CD14-positive monocyte (primary cell): ENCODE results near the gene CLDN10. TPM values are rescaled to one million over a fixed set of nuclear protein-coding genes. Genes with fewer than 3 reads are reported as not detected.

Experiments
- DNase-seq, 3 donors: peaks; one replicate each; pipeline ENCODE4 v3.0.0-alpha.2; 2011 to 2022
- H2AFZ ChIP-seq: 2 replicates; pipeline ENCODE4 v1.6.0; 2012; ENCODE audit warnings: mild to moderate bottlenecking, low read depth, low read length, inconsistent platforms; ENCODE audit not compliant: insufficient read depth, poor library complexity, severe bottlenecking
- H3K27ac ChIP-seq, 2 donors: 1 replicate in 1 of 2; 2 replicates in 1 of 2; pipeline ENCODE4 v1.5.1; 2012 to 2013; ENCODE audit warnings: low read length in 2 of 2, control low read depth in 1 of 2, inconsistent platforms in 1 of 2, low read depth in 1 of 2, mild to moderate bottlenecking in 1 of 2
- H3K27me3 ChIP-seq, 2 donors: one replicate each; pipeline versions ENCODE4 v1.6.0 to v1.6.1; 2011 to 2013; ENCODE audit warnings: low read length in 2 of 2; ENCODE audit not compliant: control insufficient read depth in 2 of 2, insufficient read depth in 2 of 2
- H3K36me3 ChIP-seq, 2 donors: replicated peaks in 1 of 2; 1 replicate in 1 of 2; 2 replicates in 1 of 2; pipeline versions ENCODE4 v1.5.1 to v1.6.1; 2012 to 2013; ENCODE audit warnings: low read length in 2 of 2, control low read depth in 1 of 2, inconsistent platforms in 1 of 2, mild to moderate bottlenecking in 1 of 2; ENCODE audit not compliant: insufficient read depth in 2 of 2, control insufficient read depth in 1 of 2
- H3K4me1 ChIP-seq, 2 donors: 1 replicate in 1 of 2; 2 replicates in 1 of 2; pipeline versions ENCODE4 v1.5.1 to v1.6.1; 2012 to 2013; ENCODE audit warnings: low read length in 2 of 2, control low read depth in 1 of 2, inconsistent platforms in 1 of 2, mild to moderate bottlenecking in 1 of 2, moderate library complexity in 1 of 2; ENCODE audit not compliant: insufficient read depth in 2 of 2, control insufficient read depth in 1 of 2
- H3K4me2 ChIP-seq: replicated peaks from 2 replicates; pipeline ENCODE3; 2012; ENCODE audit warnings: low read length, moderate library complexity, mild to moderate bottlenecking; ENCODE audit not compliant: poor library complexity, severe bottlenecking; ENCODE audit errors: extremely low read depth
- H3K4me3 ChIP-seq, 3 experiments: fragments of 200-600 bp in 1 of 3; sonication (generic) in 1 of 3; replicated peaks in 1 of 3; 1 replicate in 2 of 3; 2 replicates in 1 of 3; pipeline ENCODE4 v1.5.1; 2011 to 2013; ENCODE audit warnings: low read length in 3 of 3, mild to moderate bottlenecking in 3 of 3, control low read depth in 2 of 3, low read depth in 2 of 3, inconsistent platforms in 1 of 3, moderate library complexity in 1 of 3
- H3K79me2 ChIP-seq: 2 replicates; pipeline ENCODE4 v1.6.0; 2012; ENCODE audit warnings: mild to moderate bottlenecking, control low read depth, inconsistent platforms, low read length, moderate library complexity; ENCODE audit not compliant: insufficient read depth
- H3K9ac ChIP-seq: 2 replicates; pipeline ENCODE4 v1.6.0; 2017; ENCODE audit warnings: low read length, mild to moderate bottlenecking; ENCODE audit not compliant: insufficient read depth, poor library complexity, severe bottlenecking
- H3K9me3 ChIP-seq, 2 donors: replicated peaks in 1 of 2; 1 replicate in 1 of 2; 2 replicates in 1 of 2; pipeline versions ENCODE4 v1.5.1 to v1.6.1; 2012 to 2013; ENCODE audit warnings: low read length in 2 of 2, control low read depth in 1 of 2; ENCODE audit not compliant: control insufficient read depth in 1 of 2, insufficient read depth in 1 of 2
- H4K20me1 ChIP-seq: 2 replicates; pipeline ENCODE4 v1.6.0; 2012; ENCODE audit warnings: mild to moderate bottlenecking, low read length, control low read depth, moderate library complexity; ENCODE audit not compliant: insufficient read depth
- H3K27ac Mint-ChIP-seq, 7 donors: one replicate each; pipeline ENCODE4 v1.8.0; 2020; ENCODE audit warnings: mild to moderate bottlenecking in 7 of 7, mixed read lengths in 7 of 7, moderate library complexity in 6 of 7, inconsistent platforms in 2 of 7
- H3K27me3 Mint-ChIP-seq, 3 donors: one replicate each; pipeline ENCODE4 v1.8.0; 2021 to 2022; ENCODE audit warnings: low read depth in 3 of 3, mild to moderate bottlenecking in 3 of 3, mixed read lengths in 3 of 3, moderate library complexity in 3 of 3, inconsistent platforms in 1 of 3
- H3K36me3 Mint-ChIP-seq, 2 donors: one replicate each; pipeline ENCODE4 v1.8.0; 2020; ENCODE audit warnings: mixed read lengths in 2 of 2, inconsistent platforms in 1 of 2, mild to moderate bottlenecking in 1 of 2
- H3K4me1 Mint-ChIP-seq: one replicate; pipeline ENCODE4 v1.8.0; 2020; ENCODE audit warnings: mild to moderate bottlenecking, mixed read lengths
- H3K4me3 Mint-ChIP-seq, 2 donors: one replicate each; pipeline ENCODE4 v1.8.0; 2020; ENCODE audit warnings: mild to moderate bottlenecking in 2 of 2, mixed read lengths in 2 of 2, moderate library complexity in 1 of 2
- H3K9me3 Mint-ChIP-seq, 7 donors: one replicate each; pipeline ENCODE4 v1.8.0; 2020 to 2022; ENCODE audit warnings: mixed read lengths in 7 of 7, mild to moderate bottlenecking in 6 of 7, moderate library complexity in 6 of 7, inconsistent platforms in 2 of 7
- CTCF ChIP-seq: fragments of 200-600 bp; IDR thresholded peaks from one replicate; pipeline ENCODE4 v1.8.0; 2022; ENCODE audit warnings: antibody characterized with exemption, mild to moderate bottlenecking
- WGBS: methylation state at CpG from one replicate; pipeline ENCODE4 v1.1.5; 2013; ENCODE audit warnings: missing lambda C conversion rate; ENCODE audit not compliant: insufficient coverage; 5-methylcytosine and 5-hydroxymethylcytosine counted together
- intact Hi-C, 2 donors: fragments of 100-400 bp; cut with micrococcal nuclease; formaldehyde crosslinking; loops; one replicate each; pipeline versions ENCODE4 v1.15.0 to v1.15.1; 2023
- polyA plus RNA-seq, 3 donors: library from polyadenylated mRNA; depleted of rRNA in 1 of 3; unstranded in 2 of 3; stranded (reverse) in 1 of 3; fragments of 300-500 nt in 2 of 3; fragments of >200 nt in 1 of 3; fragmentation: Illumina TruSeq in 2 of 3; gene quantifications; 1 replicate in 2 of 3; 2 replicates in 1 of 3; pipeline ENCODE4 v1.2.3, GENCODE V29; 2012 to 2021

CLDN10 gene
- polyA plus RNA-seq, 3 donors = 0.35 TPM; not detected in 2

GRCh38 chr13:95605448-95606125 lies 53.1 kb downstream of the CLDN10 start:
- TF ChIP-seq CTCF = no peak
- Histone ChIP-seq H3K9ac (no peak overlapping the region), H3K27ac (no peak overlapping the region), H3K4me2 (no peak overlapping the region), H3K36me3 (no peaks in the 10 kb centered on the region), H4K20me1 (no peaks in the 10 kb centered on the region), H2AFZ (no peak overlapping the region), H3K27me3 (no peaks in the 10 kb centered on the region), H3K4me3 (no peak overlapping the region), H3K79me2 (no peaks in the 10 kb centered on the region), H3K9me3 (peaks cover 0 to 6% of the 10 kb centered on the region in 2 donors), H3K4me1 (peaks cover 4 to 7% of the 10 kb centered on the region in 2 donors)
- intact Hi-C loops = no loop called here
- Mint-ChIP-seq H3K36me3 (no peaks in the 10 kb centered on the region), H3K4me3 (no peak overlapping the region), H3K27me3 (peaks cover 2 to 5% (median 3%) of the 10 kb centered on the region in 3 donors), H3K9me3 (peaks cover 0 to 8% (median 2%) of the 10 kb centered on the region in 7 donors), H3K27ac (no peak overlapping the region), H3K4me1 (peaks cover 2% of the 10 kb centered on the region)
- WGBS = 83% methylated on average over 1 of the region's 3 CpGs
- DNase-seq = no peak

GRCh38 chr13:95607366-95607765 lies 54.8 kb downstream of the CLDN10 start:
- no peak overlapping the region for H3K27ac ChIP-seq
- H3K4me1 ChIP-seq = peaks cover 4 to 7% of the 10 kb centered on the region in 2 donors
- Mint-ChIP-seq H3K9me3 (peaks cover 0 to 8% (median 2%) of the 10 kb centered on the region in 7 donors), H3K27me3 (peaks cover 0 to 5% (median 2%) of the 10 kb centered on the region in 3 donors), H3K36me3 (no peaks in the 10 kb centered on the region), H3K4me1 (peaks cover 2% of the 10 kb centered on the region), H3K4me3 (no peak overlapping the region), H3K27ac (no peak overlapping the region)
- H3K9ac ChIP-seq = no peak overlapping the region
- no peaks in the 10 kb centered on the region for H4K20me1 ChIP-seq
- DNase-seq = no peak
- no peak overlapping the region for H3K4me3 ChIP-seq
- WGBS = no CpG with 5 or more reads among the region's 1 CpG
- no peaks in the 10 kb centered on the region for H3K27me3 ChIP-seq
- no peaks in the 10 kb centered on the region for H3K36me3 ChIP-seq
- TF ChIP-seq CTCF = no peak
- no peak overlapping the region for H2AFZ ChIP-seq
- no peak overlapping the region for H3K4me2 ChIP-seq
- intact Hi-C loops = no loop called here
- H3K79me2 ChIP-seq = no peaks in the 10 kb centered on the region
- H3K9me3 ChIP-seq = peaks cover 0 to 6% of the 10 kb centered on the region in 2 donors
